ENCODE data around the gene PCYT1A. TPM values are rescaled to one million over a fixed set of nuclear protein-coding genes. Genes with fewer than 3 reads are reported as not detected.
"Not testable (repeated sequence)": the region's sequence is repeated elsewhere in the genome, so short reads cannot be mapped to it uniquely, and the experiment has no call there.

The PCYT1A gene
- total and polyA plus RNA-seq, 2 donors (not counting 1 experiment from before 2014, with no cell fraction given), result 56.6 to 61.2 TPM

DNA sequence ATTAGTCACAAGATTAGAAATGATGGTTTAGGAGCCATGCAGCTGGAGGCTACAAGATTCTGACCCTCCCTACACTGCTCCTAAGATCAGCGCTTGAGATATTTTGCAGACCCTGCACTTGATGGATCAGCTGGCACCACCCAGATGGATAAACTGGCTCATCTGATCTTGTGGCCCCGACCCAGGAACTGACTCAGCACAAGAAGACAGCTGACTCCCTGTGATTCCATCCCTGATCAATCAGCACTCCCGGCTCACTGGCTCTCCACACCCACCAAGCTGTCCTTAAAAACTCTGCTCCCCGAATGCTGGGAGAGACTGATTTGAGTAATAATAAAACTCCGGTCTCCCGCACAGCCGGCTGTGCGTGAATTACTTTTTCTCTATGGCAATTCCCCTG lies 15.4 kb upstream of the PCYT1A start:
- H3K9me3 ChIP-seq (ENCODE audit: control extremely low read depth in 1 of 3, control insufficient read depth in 2 of 3, insufficient read depth in 1 of 3, low read length in 2 of 3); intact Hi-C loops (cut with micrococcal nuclease); H3K4me1 ChIP-seq (ENCODE audit: control insufficient read depth in 2 of 2, insufficient read depth in 2 of 2, low read length in 2 of 2); H3K9ac ChIP-seq (ENCODE audit: low read length); H3K4me2 ChIP-seq (replicated peaks; ENCODE audit: low read depth, low read length, poor library complexity, severe bottlenecking); DNase-seq; H3K27me3 ChIP-seq (replicated peaks in 1 of 4; ENCODE audit: control extremely low read depth in 1 of 4, control insufficient read depth in 3 of 4, insufficient read depth in 4 of 4, low read length in 3 of 4); H3K4me1 Mint-ChIP-seq; H2AFZ ChIP-seq (ENCODE audit: insufficient read depth, low read depth, low read length, poor library complexity, severe bottlenecking); H3K27ac ChIP-seq (ENCODE audit: low read length in 2 of 2); H4K20me1 ChIP-seq (ENCODE audit: control insufficient read depth, insufficient read depth, low read length, poor library complexity, severe bottlenecking); H3K36me3 ChIP-seq (replicated peaks in 1 of 2; ENCODE audit: control extremely low read depth in 1 of 2, control insufficient read depth in 1 of 2, extremely low read depth in 1 of 2, insufficient read depth in 2 of 2, low read length in 1 of 2); H3K9me3 Mint-ChIP-seq (ENCODE audit: insufficient read depth); H3K27ac Mint-ChIP-seq; CTCF ChIA-PET; H3K4me3 Mint-ChIP-seq; POLR2A ChIA-PET; H3K27me3 Mint-ChIP-seq; H3K79me2 ChIP-seq (ENCODE audit: control insufficient read depth, insufficient read depth, low read length); ATAC-seq (ENCODE audit: low read depth); H3K4me3 ChIP-seq (ENCODE audit: control extremely low read depth in 1 of 5, extremely low read depth in 1 of 5, insufficient read depth in 1 of 5, low read depth in 2 of 5, low read length in 4 of 5): not testable (repeated sequence)
- WGBS (ENCODE audit: insufficient coverage), result 96% methylated on average over 5 of the region's 8 CpGs

DNA sequence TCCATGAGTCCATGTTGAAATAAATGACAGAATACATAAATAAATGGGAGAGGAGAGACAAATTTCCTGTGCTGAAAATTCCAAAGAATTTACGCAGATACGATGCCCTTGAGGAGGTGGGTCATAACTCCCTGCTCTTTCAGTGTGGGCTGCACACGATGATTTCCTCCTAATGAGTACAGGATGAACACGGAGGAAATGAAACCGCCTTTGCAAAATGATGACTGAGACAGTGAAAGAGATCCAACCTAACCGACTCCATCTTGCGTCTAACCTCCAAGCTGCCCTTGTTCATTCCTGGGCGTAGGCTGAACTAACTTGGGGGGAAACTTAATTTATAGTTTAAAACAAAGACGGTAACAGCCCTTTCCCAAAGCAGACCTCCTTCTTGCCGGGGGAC lies 15.0 kb upstream of the PCYT1A start:
- ATAC-seq (ENCODE audit: low read depth); H3K27me3 Mint-ChIP-seq; H3K4me3 ChIP-seq (ENCODE audit: control extremely low read depth in 1 of 5, extremely low read depth in 1 of 5, insufficient read depth in 1 of 5, low read depth in 2 of 5, low read length in 4 of 5); H3K27me3 ChIP-seq (replicated peaks in 1 of 4; ENCODE audit: control extremely low read depth in 1 of 4, control insufficient read depth in 3 of 4, insufficient read depth in 4 of 4, low read length in 3 of 4); H3K4me2 ChIP-seq (replicated peaks; ENCODE audit: low read depth, low read length, poor library complexity, severe bottlenecking); POLR2A ChIA-PET; H3K9me3 ChIP-seq (ENCODE audit: control extremely low read depth in 1 of 3, control insufficient read depth in 2 of 3, insufficient read depth in 1 of 3, low read length in 2 of 3); H3K36me3 ChIP-seq (replicated peaks in 1 of 2; ENCODE audit: control extremely low read depth in 1 of 2, control insufficient read depth in 1 of 2, extremely low read depth in 1 of 2, insufficient read depth in 2 of 2, low read length in 1 of 2); H3K27ac ChIP-seq (ENCODE audit: low read length in 2 of 2); H3K27ac Mint-ChIP-seq; H4K20me1 ChIP-seq (ENCODE audit: control insufficient read depth, insufficient read depth, low read length, poor library complexity, severe bottlenecking); H3K79me2 ChIP-seq (ENCODE audit: control insufficient read depth, insufficient read depth, low read length); CTCF ChIA-PET; H3K4me3 Mint-ChIP-seq; H3K4me1 Mint-ChIP-seq; intact Hi-C loops (cut with micrococcal nuclease); DNase-seq; H3K4me1 ChIP-seq (ENCODE audit: control insufficient read depth in 2 of 2, insufficient read depth in 2 of 2, low read length in 2 of 2); H2AFZ ChIP-seq (ENCODE audit: insufficient read depth, low read depth, low read length, poor library complexity, severe bottlenecking); H3K9me3 Mint-ChIP-seq (ENCODE audit: insufficient read depth); H3K9ac ChIP-seq (ENCODE audit: low read length): not testable (repeated sequence)
- 90% methylated on average over 2 of the region's 10 CpGs for WGBS (ENCODE audit: insufficient coverage)

DNA sequence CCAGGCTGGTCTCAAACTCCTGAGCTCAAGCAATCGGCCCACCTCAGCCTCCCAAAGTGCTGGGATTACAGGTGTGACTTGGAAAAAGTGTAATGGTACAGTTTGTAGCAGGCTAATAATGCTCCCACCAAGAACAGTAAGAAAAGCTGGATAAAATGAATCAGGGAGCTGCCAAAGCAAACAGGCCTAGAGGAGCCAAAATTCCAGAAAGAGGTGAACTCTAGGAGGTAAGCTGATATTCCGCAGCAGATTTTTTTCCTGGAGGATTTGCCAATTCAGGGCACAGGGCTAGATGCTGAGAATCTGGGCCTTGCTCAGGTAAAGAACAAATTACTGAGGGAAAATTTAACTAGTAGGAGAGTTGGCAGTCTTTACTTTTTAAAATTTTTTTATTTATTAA lies 11.0 kb upstream of the PCYT1A start:
- Histone ChIP-seq H3K36me3 (replicated peaks in 1 of 2; ENCODE audit: control extremely low read depth in 1 of 2, control insufficient read depth in 1 of 2, extremely low read depth in 1 of 2, insufficient read depth in 2 of 2, low read length in 1 of 2) (no peaks in the 10 kb centered on the region), H3K9ac (ENCODE audit: low read length) (no peak overlapping the region), H3K27ac (ENCODE audit: low read length in 2 of 2) (no peak overlapping the region), H4K20me1 (ENCODE audit: control insufficient read depth, insufficient read depth, low read length, poor library complexity, severe bottlenecking) (no peaks in the 10 kb centered on the region), H3K79me2 (ENCODE audit: control insufficient read depth, insufficient read depth, low read length) (no peaks in the 10 kb centered on the region), H2AFZ (ENCODE audit: insufficient read depth, low read depth, low read length, poor library complexity, severe bottlenecking) (no peak overlapping the region), H3K27me3 (replicated peaks in 1 of 4; ENCODE audit: control extremely low read depth in 1 of 4, control insufficient read depth in 3 of 4, insufficient read depth in 4 of 4, low read length in 3 of 4) (no peaks in the 10 kb centered on the region), H3K9me3 (ENCODE audit: control extremely low read depth in 1 of 3, control insufficient read depth in 2 of 3, insufficient read depth in 1 of 3, low read length in 2 of 3) (no peaks in the 10 kb centered on the region), H3K4me2 (replicated peaks; ENCODE audit: low read depth, low read length, poor library complexity, severe bottlenecking) (no peak overlapping the region), H3K4me1 (ENCODE audit: control insufficient read depth in 2 of 2, insufficient read depth in 2 of 2, low read length in 2 of 2) (peaks cover 0 to 11% of the 10 kb centered on the region in 2 donors), H3K4me3 (ENCODE audit: control extremely low read depth in 1 of 5, extremely low read depth in 1 of 5, insufficient read depth in 1 of 5, low read depth in 2 of 5, low read length in 4 of 5) (no peak overlapping the region)
- ChIA-PET CTCF (no interaction called here), POLR2A (no interaction called here)
- no peak overlapping the region for H3K4me3 Mint-ChIP-seq
- H3K4me1 Mint-ChIP-seq, result peaks cover 17% of the 10 kb centered on the region
- ATAC-seq (ENCODE audit: low read depth) (no peak), DNase-seq (no peak)
- TF ChIP-seq EZH2 (IDR thresholded peaks at IDR 0.05; ENCODE audit: borderline replicate concordance, insufficient read depth, low read depth, low read length, poor library complexity, severe bottlenecking) (no peak), CTCF (IDR thresholded peaks at IDR 0.05) (no peak)
- intact Hi-C loops (cut with micrococcal nuclease), result no loop called here
- H3K27me3 Mint-ChIP-seq, result no peaks in the 10 kb centered on the region
- no peak overlapping the region for H3K27ac Mint-ChIP-seq
- 100% methylated on average over 1 of the region's 2 CpGs for WGBS (ENCODE audit: insufficient coverage)
- no peaks in the 10 kb centered on the region for H3K9me3 Mint-ChIP-seq (ENCODE audit: insufficient read depth)

All from B cell (primary cell).